HEK293 (cell line): ENCODE results near the gene RAB40C.

ENCODE experiments used
- CTCF ChIP-seq: fragments of 450-650 bp; formaldehyde crosslinking; IDR thresholded peaks from 2 replicates; pipeline ENCODE4 v1.5.1; 2016; ENCODE audit warnings: missing biosample characterization, missing genetic modification characterization
- PATZ1 ChIP-seq: fragments of 450-650 bp; formaldehyde crosslinking; IDR thresholded peaks from 2 replicates; pipeline ENCODE4 v1.5.1; 2016; ENCODE audit warnings: missing biosample characterization, missing genetic modification characterization
- SP2 ChIP-seq: fragments of 450-650 bp; formaldehyde crosslinking; IDR thresholded peaks from 2 replicates; pipeline ENCODE4 v1.5.1; 2016; ENCODE audit warnings: missing biosample characterization, missing genetic modification characterization
- ZNF2 ChIP-seq: fragments of 450-650 bp; formaldehyde crosslinking; IDR thresholded peaks from 2 replicates; pipeline ENCODE4 v1.5.1; 2016; ENCODE audit warnings: missing biosample characterization, missing genetic modification characterization
- ZNF26 ChIP-seq: fragments of 450-650 bp; formaldehyde crosslinking; IDR thresholded peaks from 2 replicates; pipeline ENCODE4 v1.5.1; 2016; ENCODE audit warnings: missing biosample characterization, missing genetic modification characterization
- ZNF404 ChIP-seq: fragments of 450-650 bp; formaldehyde crosslinking; IDR thresholded peaks from 2 replicates; pipeline ENCODE4 v1.5.1; 2017; ENCODE audit warnings: missing biosample characterization, missing genetic modification characterization
- ZNF426 ChIP-seq: fragments of 450-650 bp; formaldehyde crosslinking; IDR thresholded peaks from 2 replicates; pipeline ENCODE4 v1.5.1; 2017; ENCODE audit warnings: missing biosample characterization, missing genetic modification characterization, mild to moderate bottlenecking, inconsistent platforms, moderate library complexity
- ZSCAN30 ChIP-seq: fragments of 450-650 bp; IDR thresholded peaks from 2 replicates; pipeline ENCODE4 v1.5.1; 2018; ENCODE audit warnings: missing biosample characterization, mild to moderate bottlenecking, missing genetic modification characterization, moderate library complexity
- TF ChIP-seq, protein P1 (sequence below): fragments of 450-650 bp; formaldehyde crosslinking; IDR thresholded peaks from 2 replicates; pipeline ENCODE4 v1.5.1; 2016; ENCODE audit warnings: missing biosample characterization, missing genetic modification characterization

DNA sequence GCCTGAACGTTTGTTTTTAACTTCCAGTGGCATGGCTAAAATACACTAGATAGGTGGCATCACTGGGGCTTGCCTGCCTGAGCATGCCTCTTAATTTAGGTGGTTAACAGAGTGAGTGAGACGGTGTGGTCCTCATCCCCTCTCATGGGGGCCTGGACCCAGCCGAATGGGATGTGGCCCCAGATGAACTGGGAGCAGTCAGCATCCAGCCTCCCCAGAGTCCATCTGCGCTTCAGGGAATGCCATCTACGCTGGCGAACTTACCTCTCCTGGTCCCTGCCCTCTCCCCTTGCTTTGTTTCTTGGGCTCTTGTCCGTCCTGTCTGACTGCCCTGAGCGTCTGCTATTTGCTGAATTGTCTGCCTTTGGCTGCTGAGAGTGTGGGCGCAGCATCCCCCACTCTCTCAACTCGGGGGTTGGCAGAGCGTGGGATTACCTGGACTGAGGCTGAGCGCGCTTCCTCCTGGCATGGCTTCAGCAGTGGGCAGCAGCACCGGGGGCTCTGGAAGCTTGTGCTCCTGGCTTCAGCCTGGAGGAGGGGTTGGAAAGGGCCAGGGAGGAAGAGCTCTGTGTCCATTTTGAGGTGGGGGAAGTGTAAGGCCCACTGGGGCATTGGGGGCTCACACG lies 2.1 kb downstream of the RAB40C start:
- TF ChIP-seq ZNF26 (tag by site-specific recombination), result no peak
- no peak; the same call in 1 of the 2 replicates for TF ChIP-seq PATZ1 (tag by site-specific recombination)
- no peak for TF ChIP-seq SP2 (tag by site-specific recombination)
- TF ChIP-seq CTCF (tag by site-specific recombination), result no peak
- TF ChIP-seq, protein P1, sequence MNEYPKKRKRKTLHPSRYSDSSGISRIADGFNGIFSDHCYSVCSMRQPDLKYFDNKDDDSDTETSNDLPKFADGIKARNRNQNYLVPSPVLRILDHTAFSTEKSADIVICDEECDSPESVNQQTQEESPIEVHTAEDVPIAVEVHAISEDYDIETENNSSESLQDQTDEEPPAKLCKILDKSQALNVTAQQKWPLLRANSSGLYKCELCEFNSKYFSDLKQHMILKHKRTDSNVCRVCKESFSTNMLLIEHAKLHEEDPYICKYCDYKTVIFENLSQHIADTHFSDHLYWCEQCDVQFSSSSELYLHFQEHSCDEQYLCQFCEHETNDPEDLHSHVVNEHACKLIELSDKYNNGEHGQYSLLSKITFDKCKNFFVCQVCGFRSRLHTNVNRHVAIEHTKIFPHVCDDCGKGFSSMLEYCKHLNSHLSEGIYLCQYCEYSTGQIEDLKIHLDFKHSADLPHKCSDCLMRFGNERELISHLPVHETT (tag by site-specific recombination), result no peak
- TF ChIP-seq ZNF426 (tag by site-specific recombination), result no peak
- no peak for TF ChIP-seq ZNF2 (tag by site-specific recombination)
- TF ChIP-seq ZNF404 (tag by site-specific recombination), result no peak
- TF ChIP-seq ZSCAN30 (tag by site-specific recombination), result no peak
